GM23338 (cell line): ENCODE results near the gene WIPF1.

Source experiments
- CREB1 ChIP-seq: fragments of 250-450 bp; sonication (Bioruptor Pico); IDR thresholded peaks from 2 replicates; pipeline ENCODE4 v1.5.0; 2020; ENCODE audit warnings: low read depth, mild to moderate bottlenecking, moderate library complexity
- EZH2 ChIP-seq: fragments of 200-600 bp; sonication (generic); IDR thresholded peaks from one replicate; pipeline ENCODE4 v1.8.0; 2017; ENCODE audit warnings: antibody characterized with exemption, mild to moderate bottlenecking, low read depth; ENCODE audit not compliant: unreplicated experiment
- EZH2phosphoT487 ChIP-seq: fragments of 200-600 bp; sonication (generic); IDR thresholded peaks from one replicate; pipeline ENCODE4 v1.8.1; 2018; ENCODE audit warnings: antibody characterized with exemption; ENCODE audit not compliant: unreplicated experiment
- JUNB ChIP-seq: IDR thresholded peaks from one replicate; pipeline ENCODE4 v1.6.1; 2016; ENCODE audit warnings: antibody characterized with exemption; ENCODE audit not compliant: unreplicated experiment
- NANOG ChIP-seq: IDR thresholded peaks from 2 replicates; pipeline ENCODE4 v1.6.1; 2016; ENCODE audit warnings: antibody characterized with exemption, borderline replicate concordance
- POLR2AphosphoS5 ChIP-seq: IDR thresholded peaks from 2 replicates; pipeline ENCODE4 v1.6.1; 2016; ENCODE audit warnings: antibody characterized with exemption, low read depth
- STAT1 ChIP-seq: IDR thresholded peaks from one replicate; pipeline ENCODE4 v1.6.1; 2016; ENCODE audit warnings: antibody characterized with exemption; ENCODE audit not compliant: unreplicated experiment
- ZNF114 ChIP-seq: fragments of 250-450 bp; sonication (Bioruptor Pico); IDR thresholded peaks from 2 replicates; pipeline ENCODE4 v1.5.0; 2020; ENCODE audit warnings: mild to moderate bottlenecking, moderate library complexity
- ZNF331 ChIP-seq: fragments of 250-450 bp; sonication (Bioruptor Pico); IDR thresholded peaks from 2 replicates; pipeline ENCODE4 v1.5.0; 2020; ENCODE audit warnings: low read depth, mild to moderate bottlenecking, moderate library complexity
- TF ChIP-seq, protein P1 (sequence below), 2 experiments: fragments of 200-600 bp in 1 of 2; sonication (generic) in 1 of 2; conservative IDR thresholded peaks; 2 replicates each; pipeline versions ENCODE4 v1.5.1 to v1.6.1; 2016 to 2017; ENCODE audit warnings: antibody characterized with exemption in 2 of 2, low read depth in 2 of 2, mild to moderate bottlenecking in 2 of 2, moderate library complexity in 1 of 2
- TF ChIP-seq, protein P2 (sequence below): IDR thresholded peaks from one replicate; pipeline ENCODE4 v1.6.1; 2018; ENCODE audit warnings: antibody characterized with exemption; ENCODE audit not compliant: unreplicated experiment
- TF ChIP-seq, protein P3 (sequence below): IDR thresholded peaks from 2 replicates; pipeline ENCODE4 v1.6.1; 2016; ENCODE audit warnings: antibody characterized with exemption

DNA sequence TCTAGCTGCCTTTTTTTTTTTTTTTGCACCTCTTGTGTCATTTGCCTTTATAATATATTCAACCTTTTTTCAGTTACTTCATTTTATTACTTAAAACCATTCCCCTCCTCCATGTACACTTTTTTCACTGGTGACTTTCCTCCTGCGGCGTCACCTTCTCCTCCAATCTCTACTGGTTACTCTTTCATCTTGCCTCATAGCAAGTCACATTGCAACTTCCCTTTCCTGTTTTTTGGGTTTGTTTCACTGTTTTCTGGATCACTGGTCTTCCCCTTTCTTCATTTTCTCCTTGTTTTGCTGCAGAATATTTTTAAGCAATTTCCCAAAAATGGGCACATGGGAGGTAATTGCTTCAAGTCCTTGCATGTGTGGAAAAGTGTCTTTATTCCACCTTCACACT is 73.1 kb downstream of the WIPF1 start:
- TF ChIP-seq CREB1 (CRISPR knock-in tag), result no peak
- TF ChIP-seq, protein P1, sequence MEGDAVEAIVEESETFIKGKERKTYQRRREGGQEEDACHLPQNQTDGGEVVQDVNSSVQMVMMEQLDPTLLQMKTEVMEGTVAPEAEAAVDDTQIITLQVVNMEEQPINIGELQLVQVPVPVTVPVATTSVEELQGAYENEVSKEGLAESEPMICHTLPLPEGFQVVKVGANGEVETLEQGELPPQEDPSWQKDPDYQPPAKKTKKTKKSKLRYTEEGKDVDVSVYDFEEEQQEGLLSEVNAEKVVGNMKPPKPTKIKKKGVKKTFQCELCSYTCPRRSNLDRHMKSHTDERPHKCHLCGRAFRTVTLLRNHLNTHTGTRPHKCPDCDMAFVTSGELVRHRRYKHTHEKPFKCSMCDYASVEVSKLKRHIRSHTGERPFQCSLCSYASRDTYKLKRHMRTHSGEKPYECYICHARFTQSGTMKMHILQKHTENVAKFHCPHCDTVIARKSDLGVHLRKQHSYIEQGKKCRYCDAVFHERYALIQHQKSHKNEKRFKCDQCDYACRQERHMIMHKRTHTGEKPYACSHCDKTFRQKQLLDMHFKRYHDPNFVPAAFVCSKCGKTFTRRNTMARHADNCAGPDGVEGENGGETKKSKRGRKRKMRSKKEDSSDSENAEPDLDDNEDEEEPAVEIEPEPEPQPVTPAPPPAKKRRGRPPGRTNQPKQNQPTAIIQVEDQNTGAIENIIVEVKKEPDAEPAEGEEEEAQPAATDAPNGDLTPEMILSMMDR (conservative IDR thresholded peaks at IDR 0.05; ENCODE audit: low read depth in 2 of 2), result no peak
- no peak for TF ChIP-seq EZH2phosphoT487
- TF ChIP-seq POLR2AphosphoS5, result no peak
- TF ChIP-seq, protein P2, sequence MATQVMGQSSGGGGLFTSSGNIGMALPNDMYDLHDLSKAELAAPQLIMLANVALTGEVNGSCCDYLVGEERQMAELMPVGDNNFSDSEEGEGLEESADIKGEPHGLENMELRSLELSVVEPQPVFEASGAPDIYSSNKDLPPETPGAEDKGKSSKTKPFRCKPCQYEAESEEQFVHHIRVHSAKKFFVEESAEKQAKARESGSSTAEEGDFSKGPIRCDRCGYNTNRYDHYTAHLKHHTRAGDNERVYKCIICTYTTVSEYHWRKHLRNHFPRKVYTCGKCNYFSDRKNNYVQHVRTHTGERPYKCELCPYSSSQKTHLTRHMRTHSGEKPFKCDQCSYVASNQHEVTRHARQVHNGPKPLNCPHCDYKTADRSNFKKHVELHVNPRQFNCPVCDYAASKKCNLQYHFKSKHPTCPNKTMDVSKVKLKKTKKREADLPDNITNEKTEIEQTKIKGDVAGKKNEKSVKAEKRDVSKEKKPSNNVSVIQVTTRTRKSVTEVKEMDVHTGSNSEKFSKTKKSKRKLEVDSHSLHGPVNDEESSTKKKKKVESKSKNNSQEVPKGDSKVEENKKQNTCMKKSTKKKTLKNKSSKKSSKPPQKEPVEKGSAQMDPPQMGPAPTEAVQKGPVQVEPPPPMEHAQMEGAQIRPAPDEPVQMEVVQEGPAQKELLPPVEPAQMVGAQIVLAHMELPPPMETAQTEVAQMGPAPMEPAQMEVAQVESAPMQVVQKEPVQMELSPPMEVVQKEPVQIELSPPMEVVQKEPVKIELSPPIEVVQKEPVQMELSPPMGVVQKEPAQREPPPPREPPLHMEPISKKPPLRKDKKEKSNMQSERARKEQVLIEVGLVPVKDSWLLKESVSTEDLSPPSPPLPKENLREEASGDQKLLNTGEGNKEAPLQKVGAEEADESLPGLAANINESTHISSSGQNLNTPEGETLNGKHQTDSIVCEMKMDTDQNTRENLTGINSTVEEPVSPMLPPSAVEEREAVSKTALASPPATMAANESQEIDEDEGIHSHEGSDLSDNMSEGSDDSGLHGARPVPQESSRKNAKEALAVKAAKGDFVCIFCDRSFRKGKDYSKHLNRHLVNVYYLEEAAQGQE, result no peak
- no peak for TF ChIP-seq EZH2
- TF ChIP-seq JUNB, result no peak
- TF ChIP-seq NANOG, result no peak
- no peak for TF ChIP-seq ZNF331 (CRISPR knock-in tag)
- TF ChIP-seq, protein P3, sequence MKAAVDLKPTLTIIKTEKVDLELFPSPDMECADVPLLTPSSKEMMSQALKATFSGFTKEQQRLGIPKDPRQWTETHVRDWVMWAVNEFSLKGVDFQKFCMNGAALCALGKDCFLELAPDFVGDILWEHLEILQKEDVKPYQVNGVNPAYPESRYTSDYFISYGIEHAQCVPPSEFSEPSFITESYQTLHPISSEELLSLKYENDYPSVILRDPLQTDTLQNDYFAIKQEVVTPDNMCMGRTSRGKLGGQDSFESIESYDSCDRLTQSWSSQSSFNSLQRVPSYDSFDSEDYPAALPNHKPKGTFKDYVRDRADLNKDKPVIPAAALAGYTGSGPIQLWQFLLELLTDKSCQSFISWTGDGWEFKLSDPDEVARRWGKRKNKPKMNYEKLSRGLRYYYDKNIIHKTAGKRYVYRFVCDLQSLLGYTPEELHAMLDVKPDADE, result no peak
- TF ChIP-seq STAT1, result no peak
- no peak for TF ChIP-seq ZNF114 (CRISPR knock-in tag)
